Pancreas (tissue), 10 donors: ENCODE results near the gene OR52E1. TPM values are rescaled to one million over a fixed set of nuclear protein-coding genes. Genes with fewer than 3 reads are reported as not detected.

Experiments used
- ATAC-seq, 4 donors: fragments of 200-7000 bp; cut with Tn5 transposase; one replicate each; pipeline versions ENCODE4 v1.8.0 to v1.9.1; 2020; ENCODE audit warnings: mild to moderate bottlenecking in 4 of 4, moderate library complexity in 4 of 4
- DNase-seq, 6 donors: peaks; one replicate each; pipeline ENCODE4 v3.0.0-alpha.2; 2020
- FAIRE-seq: peaks from 2 replicates; lab custom pipeline; 2012; peaks lifted over from hg19 to GRCh38; lab: Jason Lieb, UNC
- H3K27ac ChIP-seq, 4 donors: fragments of 200-600 bp; sonication (generic); 1 replicate in 3 of 4; 2 replicates in 1 of 4; pipeline versions ENCODE4 v1.5.0 to v1.8.0; 2020
- H3K27me3 ChIP-seq, 4 donors: fragments of 200-600 bp; one replicate each; pipeline ENCODE4 v1.8.0; 2021
- H3K36me3 ChIP-seq, 3 donors: fragments of 200-600 bp; sonication (generic) in 1 of 3; one replicate each; pipeline versions ENCODE4 v1.5.0 to v1.8.0; 2020 to 2021
- H3K4me1 ChIP-seq, 3 donors: fragments of 200-600 bp; one replicate each; pipeline ENCODE4 v1.8.0; 2021
- H3K4me3 ChIP-seq, 4 donors: fragments of 200-600 bp; sonication (generic) in 2 of 4; one replicate each; pipeline versions ENCODE4 v1.5.0 to v1.8.0; 2020 to 2021
- H3K9me3 ChIP-seq, 4 donors: fragments of 200-600 bp; one replicate each; pipeline ENCODE4 v1.8.0; 2021
- WGBS, 2 donors: extraction: QIAGEN DNeasy Blood & Tissue Kit; methylation state at CpG; one replicate each; pipeline ENCODE4 v1.1.7; 2013; 5-methylcytosine and 5-hydroxymethylcytosine counted together
- intact Hi-C, 3 donors: fragments of 100-400 bp; cut with DNase I; formaldehyde crosslinking; loops; one replicate each; pipeline versions ENCODE4 v1.11.1 to v1.14.2; 2022
- polyA plus RNA-seq, 2 donors: library from polyadenylated mRNA; stranded (reverse); fragments of 200-250 nt; gene quantifications; one replicate each; pipeline ENCODE4 v1.2.3, GENCODE V29; 2013
- total RNA-seq, 6 donors: library from RNA; stranded (reverse); fragmentation: NEBNext Ultra II Directional in 4 of 6; extraction: Animal tissue kit (Norgen Biotek cat#: 25700) in 4 of 6; gene quantifications; one replicate each; pipeline versions ENCODE4 v1.2.1 to v1.2.4, GENCODE V29; 2021 to 2023
- TF ChIP-seq, protein P1 (sequence below), 4 donors: fragments of 200-600 bp; sonication (generic) in 3 of 4; IDR thresholded peaks; one replicate each; pipeline versions ENCODE4 v1.5.0 to v1.8.0; 2021; ENCODE audit warnings: antibody characterized with exemption in 4 of 4
- donor health status: healthy with polysubstance abuse.
- donor health status: DM: no; HTN: no; CAD: no; lungs with moderate emphysema.
- donor health status: DM: no; HTN: no; CAD: no.
- donor health status: control.
- donor health status: control.
- donor health status: Bipolar disorder and iron deficiency.
- donor health status: DM: yes; HTN: yes; CAD: no.
- donor health status: DM: no; HTN: no; CAD: no.
- donor health status: DM: no; HTN: no; CAD: no.
- donor health status: DM: yes; HTN: yes; CAD: no.

OR52E1 gene
- total and polyA plus RNA-seq, 8 donors, result not detected

DNA sequence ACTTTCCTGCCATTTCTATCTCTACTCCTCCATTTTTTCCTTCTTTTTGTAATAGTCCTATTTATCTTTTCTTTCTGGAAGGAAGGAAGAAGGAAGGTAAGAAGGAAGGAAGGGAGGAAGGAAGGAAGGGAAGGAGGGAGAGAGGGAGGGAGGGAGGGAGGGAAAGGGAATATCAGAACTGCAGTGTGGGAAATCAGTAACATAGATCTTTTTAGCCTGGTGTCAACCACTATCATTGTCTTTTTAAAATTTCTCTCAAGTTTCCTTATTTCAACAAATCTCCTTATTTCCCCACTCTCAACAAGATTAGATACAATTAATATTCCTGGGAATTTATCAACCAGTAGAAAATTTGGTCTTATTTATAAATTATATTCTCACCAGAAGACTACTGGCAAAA, 33.7 kb downstream of the OR52E1 start:
- Histone ChIP-seq H3K9me3 (no peaks in the 10 kb centered on the region), H3K36me3 (no peaks in the 10 kb centered on the region), H3K4me3 (no peak overlapping the region), H3K27ac (no peak overlapping the region), H3K4me1 (no peaks in the 10 kb centered on the region), H3K27me3 (peaks cover 0 to under 1% (median 0%) of the 10 kb centered on the region in 4 donors)
- no peak for DNase-seq
- intact Hi-C loops, result no loop called here
- TF ChIP-seq, protein P1, sequence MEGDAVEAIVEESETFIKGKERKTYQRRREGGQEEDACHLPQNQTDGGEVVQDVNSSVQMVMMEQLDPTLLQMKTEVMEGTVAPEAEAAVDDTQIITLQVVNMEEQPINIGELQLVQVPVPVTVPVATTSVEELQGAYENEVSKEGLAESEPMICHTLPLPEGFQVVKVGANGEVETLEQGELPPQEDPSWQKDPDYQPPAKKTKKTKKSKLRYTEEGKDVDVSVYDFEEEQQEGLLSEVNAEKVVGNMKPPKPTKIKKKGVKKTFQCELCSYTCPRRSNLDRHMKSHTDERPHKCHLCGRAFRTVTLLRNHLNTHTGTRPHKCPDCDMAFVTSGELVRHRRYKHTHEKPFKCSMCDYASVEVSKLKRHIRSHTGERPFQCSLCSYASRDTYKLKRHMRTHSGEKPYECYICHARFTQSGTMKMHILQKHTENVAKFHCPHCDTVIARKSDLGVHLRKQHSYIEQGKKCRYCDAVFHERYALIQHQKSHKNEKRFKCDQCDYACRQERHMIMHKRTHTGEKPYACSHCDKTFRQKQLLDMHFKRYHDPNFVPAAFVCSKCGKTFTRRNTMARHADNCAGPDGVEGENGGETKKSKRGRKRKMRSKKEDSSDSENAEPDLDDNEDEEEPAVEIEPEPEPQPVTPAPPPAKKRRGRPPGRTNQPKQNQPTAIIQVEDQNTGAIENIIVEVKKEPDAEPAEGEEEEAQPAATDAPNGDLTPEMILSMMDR (IDR thresholded peaks at IDR 0.05), result no peak
- FAIRE-seq, result no peak
- no peak for ATAC-seq

DNA sequence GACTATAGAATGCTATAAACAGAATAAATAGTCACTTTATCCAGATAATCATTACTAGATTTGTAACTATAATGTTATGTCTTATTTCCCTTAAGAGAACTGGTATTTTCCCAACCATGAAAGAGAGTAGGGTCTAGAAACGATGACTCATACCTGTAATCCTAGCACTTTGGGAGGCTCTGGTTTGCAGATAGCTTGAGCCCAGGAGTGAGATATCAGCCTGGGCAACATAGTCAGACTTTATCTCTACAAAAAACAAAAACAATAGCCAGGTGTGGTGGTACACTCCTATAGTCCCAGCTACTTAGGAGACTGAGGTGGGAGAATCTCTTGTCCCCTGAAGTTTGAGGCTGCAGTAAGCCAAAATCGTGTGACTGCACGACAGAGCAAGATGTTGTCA, 37.9 kb downstream of the OR52E1 start:
- TF ChIP-seq, protein P1 (IDR thresholded peaks at IDR 0.05), result no peak
- DNase-seq, result no peak
- intact Hi-C loops, result no loop called here
- Histone ChIP-seq H3K9me3 (no peaks in the 10 kb centered on the region), H3K27ac (no peak overlapping the region), H3K4me3 (no peak overlapping the region), H3K27me3 (peaks cover 0 to 4% (median 0%) of the 10 kb centered on the region in 4 donors), H3K36me3 (no peaks in the 10 kb centered on the region), H3K4me1 (no peaks in the 10 kb centered on the region)
- WGBS, 2 donors, result 38 to 46% methylated on average over 3 of the region's 3 CpGs
- ATAC-seq, result no peak
- FAIRE-seq, result no peak

DNA sequence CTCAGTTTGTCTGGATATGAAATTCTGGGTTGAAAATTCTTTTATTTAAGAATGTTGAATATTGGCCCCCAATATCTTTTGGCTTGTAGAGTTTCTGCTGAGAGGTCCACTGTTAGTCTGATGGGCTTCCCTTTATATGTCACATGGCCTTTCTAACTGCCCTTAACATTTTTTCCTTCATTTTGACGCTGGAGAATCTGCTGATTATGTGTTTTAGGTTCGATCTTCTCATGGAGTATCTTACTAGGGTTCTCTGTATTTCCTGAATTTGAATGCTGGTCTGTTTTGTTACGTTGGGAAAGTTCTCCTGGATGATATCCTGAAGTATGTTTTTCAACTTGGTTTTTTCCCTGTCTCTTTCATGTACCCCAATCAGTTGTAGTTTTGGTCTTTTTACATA, 46.0 kb downstream of the OR52E1 start:
- no peaks in the 10 kb centered on the region for H3K27me3 ChIP-seq
- TF ChIP-seq, protein P1 (IDR thresholded peaks at IDR 0.05), result no peak
- no peak overlapping the region for H3K27ac ChIP-seq
- intact Hi-C loops, result no loop called here
- 46 to 67% methylated on average over 3 of the region's 3 CpGs for WGBS, 2 donors
- no peak overlapping the region for H3K4me3 ChIP-seq
- FAIRE-seq (no peak), DNase-seq (no peak), ATAC-seq (no peak)
- no peaks in the 10 kb centered on the region for H3K4me1 ChIP-seq
- H3K36me3 ChIP-seq, result no peaks in the 10 kb centered on the region
- no peaks in the 10 kb centered on the region for H3K9me3 ChIP-seq

DNA sequence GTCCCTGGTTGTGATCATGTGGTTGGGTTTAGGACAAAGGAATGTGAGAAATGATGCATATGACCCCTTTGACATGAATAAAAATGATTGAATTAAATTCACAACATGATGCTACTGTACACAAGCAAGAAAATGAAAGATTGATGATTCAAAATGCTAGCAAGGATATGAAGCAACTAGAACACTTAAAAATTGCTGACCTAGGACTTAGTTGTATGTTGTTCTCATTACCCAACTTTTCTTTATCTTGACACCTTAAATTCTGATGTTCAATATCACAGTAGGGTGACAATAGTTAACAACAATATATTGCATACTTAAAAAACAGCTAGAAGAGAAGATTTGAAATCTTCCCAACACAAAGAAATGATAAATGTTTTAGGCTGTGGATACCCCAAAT, 48.2 kb downstream of the OR52E1 start:
- ATAC-seq, result no peak
- no peaks in the 10 kb centered on the region for H3K27me3 ChIP-seq
- no peaks in the 10 kb centered on the region for H3K4me1 ChIP-seq
- intact Hi-C loops, result no loop called here
- no peaks in the 10 kb centered on the region for H3K9me3 ChIP-seq
- TF ChIP-seq, protein P1 (IDR thresholded peaks at IDR 0.05), result no peak
- no peak for DNase-seq
- FAIRE-seq, result no peak
- no peaks in the 10 kb centered on the region for H3K36me3 ChIP-seq
- no peak overlapping the region for H3K4me3 ChIP-seq
- no peak overlapping the region for H3K27ac ChIP-seq

DNA sequence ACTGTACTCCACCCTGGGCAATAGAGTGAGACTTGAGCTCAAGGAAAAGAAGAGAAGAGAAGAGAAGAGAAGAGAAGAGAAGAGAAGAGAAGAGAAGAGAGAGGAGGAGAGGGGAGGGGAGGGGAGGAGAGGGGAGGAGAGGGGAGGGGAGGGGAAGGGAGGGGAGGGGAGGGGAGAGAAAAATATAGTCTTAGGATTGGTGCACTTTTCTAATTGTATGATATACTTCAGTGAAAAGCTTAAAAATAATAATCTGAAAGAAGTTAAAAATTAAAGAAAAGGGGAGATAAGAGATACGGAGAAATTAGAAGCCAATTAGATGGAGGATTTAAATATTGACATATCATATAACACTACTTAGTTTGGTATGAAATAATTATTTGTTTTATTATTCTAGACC, 49.5 kb downstream of the OR52E1 start:
- Histone ChIP-seq H3K4me1 (no peaks in the 10 kb centered on the region), H3K27me3 (no peaks in the 10 kb centered on the region), H3K4me3 (no peak overlapping the region), H3K36me3 (no peaks in the 10 kb centered on the region), H3K27ac (no peak overlapping the region), H3K9me3 (no peaks in the 10 kb centered on the region)
- ATAC-seq (no peak), DNase-seq (no peak), FAIRE-seq (no peak)
- TF ChIP-seq, protein P1 (IDR thresholded peaks at IDR 0.05), result no peak
- 20 to 22% methylated on average over 1 of the region's 1 CpG for WGBS, 2 donors
- intact Hi-C loops, result no loop called here

Other genes with a start within 250 kb of the OR52E1 start
- not detected for gene OR51F2, start 248.3 kb upstream of the OR52E1 start, total RNA-seq
- gene OR51F2, start 248.3 kb upstream of the OR52E1 start, polyA plus RNA-seq, result not detected
- gene OR51S1, start 220.4 kb upstream of the OR52E1 start, total RNA-seq, result not detected
- not detected for gene OR51S1, start 220.4 kb upstream of the OR52E1 start, polyA plus RNA-seq
- not detected for gene OR51T1, start 187.7 kb upstream of the OR52E1 start, total RNA-seq
- gene OR51T1, start 187.7 kb upstream of the OR52E1 start, polyA plus RNA-seq, result not detected
- gene OR51A7, start 165.8 kb upstream of the OR52E1 start, total RNA-seq, result not detected
- gene OR51A7, start 165.8 kb upstream of the OR52E1 start, polyA plus RNA-seq, result not detected
- not detected for gene OR51G2, start 150.2 kb upstream of the OR52E1 start, total RNA-seq
- gene OR51G2, start 150.2 kb upstream of the OR52E1 start, polyA plus RNA-seq, result not detected
- not detected for gene OR51G1, start 145.2 kb upstream of the OR52E1 start, total RNA-seq
- gene OR51G1, start 145.2 kb upstream of the OR52E1 start, polyA plus RNA-seq, result not detected
- gene OR51A4, start 122.0 kb upstream of the OR52E1 start, total RNA-seq, result not detected
- not detected for gene OR51A4, start 122.0 kb upstream of the OR52E1 start, polyA plus RNA-seq
- not detected for gene OR51A2, start 113.9 kb upstream of the OR52E1 start, total RNA-seq
- gene OR51A2, start 113.9 kb upstream of the OR52E1 start, polyA plus RNA-seq, result not detected
- gene OR51L1, start 74.7 kb upstream of the OR52E1 start, total RNA-seq, result not detected
- gene OR51L1, start 74.7 kb upstream of the OR52E1 start, polyA plus RNA-seq, result not detected
- not detected for gene OR52J3, start 23.0 kb upstream of the OR52E1 start, total RNA-seq
- gene OR52J3, start 23.0 kb upstream of the OR52E1 start, polyA plus RNA-seq, result not detected
- not detected for gene OR52E2, start 9.9 kb upstream of the OR52E1 start, total RNA-seq
- gene OR52E2, start 9.9 kb upstream of the OR52E1 start, polyA plus RNA-seq, result not detected
- gene OR52A5, start 68.8 kb downstream of the OR52E1 start, total RNA-seq, result not detected
- gene OR52A5, start 68.8 kb downstream of the OR52E1 start, polyA plus RNA-seq, result not detected
- gene OR52A1, start 85.2 kb downstream of the OR52E1 start, total RNA-seq, result not detected
- not detected for gene OR52A1, start 85.2 kb downstream of the OR52E1 start, polyA plus RNA-seq
- not detected for gene OR51V1, start 131.1 kb downstream of the OR52E1 start, total RNA-seq
- not detected for gene OR51V1, start 131.1 kb downstream of the OR52E1 start, polyA plus RNA-seq
- gene HBB, start 157.5 kb downstream of the OR52E1 start, total RNA-seq, result 10 to 100 TPM in 3 of 6 donors, 1 to 10 TPM in 3; 2.2 to 89.0 (median 7.4) TPM
- gene HBB, start 157.5 kb downstream of the OR52E1 start, polyA plus RNA-seq, result 1 to 10 TPM; 3.9 to 4.9 TPM
- gene HBD, start 164.9 kb downstream of the OR52E1 start, total RNA-seq, result 1 to 10 TPM in 1 of 6 donors, not detected in 5; 1.1 TPM
- not detected for gene HBD, start 164.9 kb downstream of the OR52E1 start, polyA plus RNA-seq
- 1 to 10 TPM in 1 of 6 donors, not detected in 5; 3.3 TPM for gene HBG1, start 180.3 kb downstream of the OR52E1 start, total RNA-seq
- gene HBG1, start 180.3 kb downstream of the OR52E1 start, polyA plus RNA-seq, result not detected
- gene HBG2, start 185.2 kb downstream of the OR52E1 start, total RNA-seq, result 10 to 100 TPM in 1 of 6 donors, not detected in 5; 10.6 TPM
- not detected for gene HBG2, start 185.2 kb downstream of the OR52E1 start, polyA plus RNA-seq
- gene HBE1, start 200.4 kb downstream of the OR52E1 start, total RNA-seq, result 1 to 10 TPM in 1 of 6 donors, not detected in 5; 3.5 TPM
- not detected for gene HBE1, start 200.4 kb downstream of the OR52E1 start, polyA plus RNA-seq
- not detected for gene OR51B4, start 232.4 kb downstream of the OR52E1 start, total RNA-seq
- gene OR51B4, start 232.4 kb downstream of the OR52E1 start, polyA plus RNA-seq, result not detected